Panc1 (cell line): ENCODE measurements around the gene AADACL3. TPM values are rescaled to one million over a fixed set of nuclear protein-coding genes. Genes with fewer than 3 reads are reported as not detected.

Experiments used
- ATAC-seq: fragments of 200-7000 bp; cut with Tn5 transposase; 2 replicates; pipeline ENCODE4 v1.9.1; 2020; ENCODE audit warnings: mild to moderate bottlenecking, moderate library complexity
- BruUV-seq: library from RNA; stranded (reverse); fragments of 400-500 nt; replicated peaks from 2 replicates; lab custom pipeline; 2021; lab: Mats Ljungman, UMichigan
- CTCF ChIA-PET: fragments of 300-600 bp; sonication (Branson Sonifier 250); formaldehyde crosslinking; loops from one replicate; lab custom pipeline; 2022; ENCODE audit warnings: antibody characterized with exemption; lab: Charles Lee
- POLR2A ChIA-PET: fragments of 300-600 bp; sonication (Branson Sonifier 250); formaldehyde crosslinking; loops from one replicate; lab custom pipeline; 2022; ENCODE audit warnings: antibody characterized with exemption; lab: Charles Lee
- DNase-seq: peaks from one replicate; pipeline ENCODE4 v3.0.0-alpha.2; 2010; ENCODE audit warnings: low read depth, low spot score
- H3K27ac ChIP-seq: 2 replicates; pipeline ENCODE4 v1.5.1; 2011; ENCODE audit warnings: mild to moderate bottlenecking, low read length, inconsistent platforms
- H3K27me3 ChIP-seq: fragments of 200-500 bp; sonication (Bioruptor generic); 2 replicates; pipeline ENCODE4 v1.6.0; 2014; ENCODE audit warnings: low read length, inconsistent platforms; ENCODE audit not compliant: control insufficient read depth, insufficient read depth
- H3K36me3 ChIP-seq: fragments of 200-500 bp; sonication (Bioruptor generic); 2 replicates; pipeline ENCODE4 v1.5.1; 2014; ENCODE audit warnings: inconsistent platforms, mild to moderate bottlenecking, low read length, moderate library complexity; ENCODE audit not compliant: control insufficient read depth, insufficient read depth
- H3K4me1 ChIP-seq: 2 replicates; pipeline ENCODE4 v1.5.1; 2011; ENCODE audit warnings: inconsistent platforms, mild to moderate bottlenecking, low read length, moderate library complexity; ENCODE audit not compliant: control insufficient read depth, insufficient read depth
- H3K4me3 ChIP-seq, 2 experiments: 2 replicates each; pipeline ENCODE4 v1.5.1; 2011 to 2012; ENCODE audit warnings: low read depth in 2 of 2, low read length in 2 of 2, mild to moderate bottlenecking in 2 of 2, inconsistent platforms in 1 of 2, moderate library complexity in 1 of 2
- H3K9me3 ChIP-seq: fragments of 200-500 bp; sonication (Bioruptor generic); 2 replicates; pipeline ENCODE4 v1.5.1; 2014; ENCODE audit warnings: low read depth, mild to moderate bottlenecking, inconsistent platforms, low read length, moderate library complexity; ENCODE audit not compliant: control insufficient read depth, insufficient read depth
- POLR2AphosphoS5 ChIP-seq: IDR thresholded peaks from 2 replicates; pipeline ENCODE4 v1.6.1; 2012; ENCODE audit warnings: mild to moderate bottlenecking, low read depth, low read length, moderate library complexity
- REST ChIP-seq, 2 experiments: IDR thresholded peaks; 2 replicates each; pipeline ENCODE4 v1.6.1; 2011 to 2012; ENCODE audit warnings: low read depth in 2 of 2, control low read depth in 1 of 2, low read length in 1 of 2, mild to moderate bottlenecking in 1 of 2, moderate library complexity in 1 of 2; ENCODE audit not compliant: insufficient read depth in 1 of 2
- SIN3A ChIP-seq: IDR thresholded peaks from 2 replicates; pipeline ENCODE4 v1.6.1; 2012; ENCODE audit warnings: low read depth, mild to moderate bottlenecking, low read length, moderate library complexity, borderline replicate concordance; ENCODE audit not compliant: insufficient read depth
- TCF7L2 ChIP-seq: IDR thresholded peaks from 2 replicates; pipeline ENCODE4 v1.6.1; 2011; ENCODE audit warnings: mild to moderate bottlenecking, low read depth, low read length, inconsistent platforms
- in situ Hi-C: cut with HindIII; loops from 2 replicates; pipeline ENCODE4 v1.10.0; 2016; ENCODE audit warnings: low sequenced_read_pairs, low pct_unique_long_range_greater_than_20kb
- intact Hi-C: fragments of 100-400 bp; cut with micrococcal nuclease; formaldehyde crosslinking; loops from one replicate; pipeline ENCODE4 v1.10.0; 2022; ENCODE audit not compliant: unreplicated experiment
- total RNA-seq: library from RNA; stranded (reverse); gene quantifications from one replicate; pipeline ENCODE4 v1.2.1, GENCODE V29; 2021; ENCODE audit not compliant: unreplicated experiment
- TF ChIP-seq, protein P1 (sequence below): fragments of 450-650 bp; IDR thresholded peaks from 2 replicates; pipeline ENCODE4 v1.5.1; 2017; ENCODE audit warnings: mild to moderate bottlenecking

Gene AADACL3
- total RNA-seq, 1 experiment from 2014 or later, result not detected

DNA sequence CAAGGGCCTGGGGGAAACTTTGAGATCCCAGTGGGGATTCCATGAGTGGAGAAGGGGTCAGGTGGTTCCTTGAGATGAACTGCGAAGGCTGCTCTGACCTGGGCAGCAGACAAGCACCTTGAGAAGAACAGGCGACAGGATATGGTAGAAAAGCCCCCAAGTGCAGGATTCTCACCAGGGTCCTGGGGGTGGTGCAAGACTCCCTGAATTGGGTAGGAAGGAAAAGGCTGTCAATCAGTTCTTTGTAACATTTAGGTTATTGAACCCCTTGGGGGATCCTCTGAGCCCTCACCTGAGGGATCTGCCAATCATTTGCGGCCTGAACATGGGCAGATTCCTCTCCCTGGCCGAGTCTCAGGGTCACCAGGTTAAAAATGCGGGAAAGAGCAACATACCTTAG is 55.3 kb downstream of the AADACL3 start:
- Histone ChIP-seq H3K4me3 (no peak overlapping the region), H3K27ac (no peak overlapping the region), H3K9me3 (no peaks in the 10 kb centered on the region), H3K4me1 (no peaks in the 10 kb centered on the region), H3K27me3 (peaks cover 2% of the 10 kb centered on the region; the same call in 1 of the 2 replicates), H3K36me3 (no peaks in the 10 kb centered on the region)
- TF ChIP-seq TCF7L2, result no peak
- no peak for TF ChIP-seq POLR2AphosphoS5
- TF ChIP-seq REST (IDR thresholded peaks at IDR 0.05; ENCODE audit: insufficient read depth in 1 of 2, low read depth in 2 of 2, low read length in 1 of 2), result no peak
- TF ChIP-seq, protein P1, sequence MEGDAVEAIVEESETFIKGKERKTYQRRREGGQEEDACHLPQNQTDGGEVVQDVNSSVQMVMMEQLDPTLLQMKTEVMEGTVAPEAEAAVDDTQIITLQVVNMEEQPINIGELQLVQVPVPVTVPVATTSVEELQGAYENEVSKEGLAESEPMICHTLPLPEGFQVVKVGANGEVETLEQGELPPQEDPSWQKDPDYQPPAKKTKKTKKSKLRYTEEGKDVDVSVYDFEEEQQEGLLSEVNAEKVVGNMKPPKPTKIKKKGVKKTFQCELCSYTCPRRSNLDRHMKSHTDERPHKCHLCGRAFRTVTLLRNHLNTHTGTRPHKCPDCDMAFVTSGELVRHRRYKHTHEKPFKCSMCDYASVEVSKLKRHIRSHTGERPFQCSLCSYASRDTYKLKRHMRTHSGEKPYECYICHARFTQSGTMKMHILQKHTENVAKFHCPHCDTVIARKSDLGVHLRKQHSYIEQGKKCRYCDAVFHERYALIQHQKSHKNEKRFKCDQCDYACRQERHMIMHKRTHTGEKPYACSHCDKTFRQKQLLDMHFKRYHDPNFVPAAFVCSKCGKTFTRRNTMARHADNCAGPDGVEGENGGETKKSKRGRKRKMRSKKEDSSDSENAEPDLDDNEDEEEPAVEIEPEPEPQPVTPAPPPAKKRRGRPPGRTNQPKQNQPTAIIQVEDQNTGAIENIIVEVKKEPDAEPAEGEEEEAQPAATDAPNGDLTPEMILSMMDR, result no peak
- TF ChIP-seq SIN3A, result no peak
- ATAC-seq (no peak), DNase-seq (no peak)
- intact Hi-C loops, result no loop called here
- ChIA-PET POLR2A (no interaction called here), CTCF (no interaction called here)
- BruUV-seq, result no TSS peak
- in situ Hi-C loops, result no loop called here

GRCh38 chr1:12772520-12772919 is 56.6 kb downstream of the AADACL3 start:
- TF ChIP-seq SIN3A (no peak), TCF7L2 (no peak), REST (IDR thresholded peaks at IDR 0.05; ENCODE audit: insufficient read depth in 1 of 2, low read depth in 2 of 2, low read length in 1 of 2) (no peak)
- TF ChIP-seq, protein P1, result no peak
- POLR2A ChIA-PET, result no interaction called here

More at GRCh38 chr1:12772520-12772919, 56.6 kb downstream of the AADACL3 start:
- ATAC-seq (no peak), DNase-seq (no peak)
- in situ Hi-C loops, result no loop called here
- CTCF ChIA-PET, result no interaction called here
- no peaks in the 10 kb centered on the region for H3K4me1 ChIP-seq
- intact Hi-C loops, result no loop called here
- H3K9me3 ChIP-seq, result no peaks in the 10 kb centered on the region
- H3K27ac ChIP-seq, result no peak overlapping the region
- peaks cover 2% of the 10 kb centered on the region; the same call in 1 of the 2 replicates for H3K27me3 ChIP-seq
- no peak overlapping the region for H3K4me3 ChIP-seq
- H3K36me3 ChIP-seq, result no peaks in the 10 kb centered on the region
- BruUV-seq, result no TSS peak
